Spleen (tissue), 11 donors: ENCODE results near the gene RNF138. TPM values are rescaled to one million over a fixed set of nuclear protein-coding genes. Genes with fewer than 3 reads are reported as not detected.
"Not testable (repeated sequence)": the region's sequence is repeated elsewhere in the genome, so short reads cannot be mapped to it uniquely, and the experiment has no call there.

Source experiments
- DNase-seq: peaks from one replicate; pipeline ENCODE4 v3.0.0-alpha.2; 2020
- H3K27ac ChIP-seq, 8 donors: fragments of 200-600 bp; sonication (generic) in 7 of 8; 1 replicate in 4 of 8; 2 replicates in 4 of 8; pipeline versions ENCODE4 v1.5.0 to v1.8.0; 2016 to 2021; ENCODE audit warnings: inconsistent platforms in 4 of 8, mild to moderate bottlenecking in 4 of 8, moderate library complexity in 1 of 8
- H3K27me3 ChIP-seq, 7 donors: fragments of 200-600 bp; sonication (generic) in 6 of 7; replicated peaks in 1 of 7; 1 replicate in 4 of 7; 2 replicates in 3 of 7; pipeline versions ENCODE4 v1.5.0 to v1.8.0; 2016 to 2021; ENCODE audit warnings: inconsistent platforms in 3 of 7, mild to moderate bottlenecking in 1 of 7
- H3K36me3 ChIP-seq, 6 donors: fragments of 200-600 bp; sonication (generic) in 5 of 6; 1 replicate in 4 of 6; 2 replicates in 2 of 6; pipeline versions ENCODE4 v1.5.0 to v1.8.0; 2016 to 2021; ENCODE audit warnings: inconsistent platforms in 2 of 6
- H3K4me1 ChIP-seq, 6 donors: fragments of 200-600 bp; sonication (generic) in 5 of 6; 1 replicate in 3 of 6; 2 replicates in 3 of 6; pipeline versions ENCODE4 v1.5.0 to v1.8.0; 2016 to 2021; ENCODE audit warnings: inconsistent platforms in 3 of 6
- H3K4me3 ChIP-seq, 8 donors: fragments of 200-600 bp; sonication (generic) in 7 of 8; 1 replicate in 4 of 8; 2 replicates in 4 of 8; pipeline versions ENCODE4 v1.5.0 to v1.8.0; 2016 to 2021; ENCODE audit warnings: inconsistent platforms in 4 of 8, mild to moderate bottlenecking in 4 of 8, moderate library complexity in 2 of 8
- H3K9me3 ChIP-seq, 8 donors: fragments of 200-600 bp; sonication (generic) in 7 of 8; 1 replicate in 4 of 8; 2 replicates in 4 of 8; pipeline versions ENCODE4 v1.5.0 to v1.8.0; 2016 to 2021; ENCODE audit warnings: inconsistent platforms in 4 of 8
- POLR2A ChIP-seq, 3 donors: fragments of 450-650 bp; IDR thresholded peaks; one replicate each; pipeline ENCODE4 v1.5.1; 2017; ENCODE audit warnings: antibody characterized with exemption in 3 of 3, mild to moderate bottlenecking in 1 of 3
- POLR2AphosphoS5 ChIP-seq, 3 donors: sonication (generic); formaldehyde crosslinking; IDR thresholded peaks; one replicate each; pipeline ENCODE4 v1.5.1; 2017; ENCODE audit warnings: antibody characterized with exemption in 3 of 3
- WGBS, 5 donors: extraction: QIAGEN DNeasy Blood & Tissue Kit in 3 of 5; methylation state at CpG; one replicate each; pipeline versions ENCODE4 v1.1.5 to v1.1.7; 2013 to 2018; 5-methylcytosine and 5-hydroxymethylcytosine counted together
- intact Hi-C: fragments of 100-400 bp; cut with DNase I; formaldehyde crosslinking; loops from one replicate; pipeline ENCODE4 v1.15.0; 2023; ENCODE audit warnings: low total_unique reads
- polyA plus RNA-seq, 3 donors: library from polyadenylated mRNA; stranded (reverse); fragments of 200-250 nt; gene quantifications; one replicate each; pipeline ENCODE4 v1.2.1, GENCODE V29; 2013
- total RNA-seq, 7 donors: library from RNA; depleted of rRNA in 3 of 7; stranded (reverse); fragments of >200 nt in 3 of 7; fragmentation: NEBNext Ultra II Directional in 4 of 7; extraction: Animal tissue kit (Norgen Biotek cat#: 25700) in 4 of 7; gene quantifications; one replicate each; pipeline versions ENCODE4 v1.1.0 to v1.2.1, GENCODE V29; 2016 to 2021
- TF ChIP-seq, protein P1 (sequence below), 11 experiments: fragments of 200-600 bp in 7 of 11; fragments of 450-650 bp in 4 of 11; sonication (generic) in 4 of 11; IDR thresholded peaks in 8 of 11; conservative IDR thresholded peaks in 3 of 11; 1 replicate in 7 of 11; 2 replicates in 4 of 11; pipeline versions ENCODE4 v1.4.0 to v1.8.0; 2016 to 2021; ENCODE audit warnings: antibody characterized with exemption in 11 of 11, inconsistent platforms in 4 of 11, mild to moderate bottlenecking in 1 of 11
- donor health status: healthy with polysubstance abuse.
- donor health status: DM: no; HTN: no; CAD: no; lungs with moderate emphysema.
- donor health status: DM: no; HTN: no; CAD: no.
- donor health status: Bipolar disorder and iron deficiency.
- donor health status: healthy.
- donor health status: DM: no; HTN: no; CAD: no.
- donor health status: DM: yes; HTN: yes; CAD: no.

RNF138 gene
- total and polyA plus RNA-seq, 10 donors = 15.9 to 57.1 (median 37.2) TPM

GRCh38 chr18:32157580-32157979 lies 65.9 kb downstream of the RNF138 start:
- no peak for DNase-seq
- Histone ChIP-seq H3K27me3 (peaks cover 0 to 24% (median 0%) of the 10 kb centered on the region in 7 donors), H3K36me3 (no peaks in the 10 kb centered on the region), H3K4me1 (peaks cover 0 to 13% (median 11%) of the 10 kb centered on the region in 6 donors), H3K4me3 (no peak overlapping the region), H3K9me3 (no peaks in the 10 kb centered on the region), H3K27ac (no peak overlapping the region)
- intact Hi-C loops = loop anchor here (5.0 kb wide), 1 partner anchor 395 kb away; no protein-coding TSS in a partner anchor
- TF ChIP-seq POLR2AphosphoS5 (IDR thresholded peaks at IDR 0.05) = no peak
- TF ChIP-seq POLR2A (IDR thresholded peaks at IDR 0.05) = no peak
- 62 to 78% (median 76%) methylated on average over 5 of the region's 5 CpGs for WGBS, 5 donors

DNA sequence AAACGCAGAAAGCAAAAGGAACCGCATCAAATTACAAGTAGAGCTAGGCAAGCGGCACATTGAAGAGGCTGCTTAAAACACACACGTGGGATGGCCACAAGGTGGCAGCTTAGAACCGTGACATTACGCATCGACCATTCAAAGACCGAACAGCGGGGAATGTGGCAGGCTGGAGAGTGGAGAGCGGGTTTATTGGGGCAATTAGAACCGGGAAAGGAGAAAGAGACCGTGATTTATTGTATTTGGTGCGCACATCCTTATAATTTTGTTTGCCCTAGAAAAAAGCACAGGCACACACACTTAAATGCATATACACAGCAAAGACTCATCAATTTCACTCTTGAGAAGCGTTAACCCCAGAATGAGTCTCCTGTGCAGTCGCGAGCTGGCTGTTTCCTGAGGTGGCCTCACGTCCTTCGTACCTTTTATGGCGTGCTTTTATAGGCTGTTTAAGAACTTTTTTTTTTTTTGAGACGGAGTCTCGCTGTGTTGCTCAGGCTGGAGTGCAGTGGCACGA lies 66.5 kb downstream of the RNF138 start:
- no peaks in the 10 kb centered on the region for H3K36me3 ChIP-seq
- intact Hi-C loops = loop anchor here (5.0 kb wide), 1 partner anchor 394 kb away; no protein-coding TSS in a partner anchor
- peaks cover 0 to 13% (median 11%) of the 10 kb centered on the region in 6 donors for H3K4me1 ChIP-seq
- no peaks in the 10 kb centered on the region for H3K9me3 ChIP-seq
- peaks cover 0 to 24% (median 0%) of the 10 kb centered on the region in 7 donors for H3K27me3 ChIP-seq
- DNase-seq = peak; percentile 85
- peak overlapping the region in 5 of 8 donors; percentile 4 to 59 (median 20) for H3K4me3 ChIP-seq
- no peak overlapping the region for H3K27ac ChIP-seq
- TF ChIP-seq, protein P1, sequence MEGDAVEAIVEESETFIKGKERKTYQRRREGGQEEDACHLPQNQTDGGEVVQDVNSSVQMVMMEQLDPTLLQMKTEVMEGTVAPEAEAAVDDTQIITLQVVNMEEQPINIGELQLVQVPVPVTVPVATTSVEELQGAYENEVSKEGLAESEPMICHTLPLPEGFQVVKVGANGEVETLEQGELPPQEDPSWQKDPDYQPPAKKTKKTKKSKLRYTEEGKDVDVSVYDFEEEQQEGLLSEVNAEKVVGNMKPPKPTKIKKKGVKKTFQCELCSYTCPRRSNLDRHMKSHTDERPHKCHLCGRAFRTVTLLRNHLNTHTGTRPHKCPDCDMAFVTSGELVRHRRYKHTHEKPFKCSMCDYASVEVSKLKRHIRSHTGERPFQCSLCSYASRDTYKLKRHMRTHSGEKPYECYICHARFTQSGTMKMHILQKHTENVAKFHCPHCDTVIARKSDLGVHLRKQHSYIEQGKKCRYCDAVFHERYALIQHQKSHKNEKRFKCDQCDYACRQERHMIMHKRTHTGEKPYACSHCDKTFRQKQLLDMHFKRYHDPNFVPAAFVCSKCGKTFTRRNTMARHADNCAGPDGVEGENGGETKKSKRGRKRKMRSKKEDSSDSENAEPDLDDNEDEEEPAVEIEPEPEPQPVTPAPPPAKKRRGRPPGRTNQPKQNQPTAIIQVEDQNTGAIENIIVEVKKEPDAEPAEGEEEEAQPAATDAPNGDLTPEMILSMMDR (IDR thresholded peaks at IDR 0.05 in 8 of 11, conservative IDR thresholded peaks at IDR 0.05 in 3 of 11) = peak; percentile 51 to 90 (median 77)
- no peak for TF ChIP-seq POLR2A (IDR thresholded peaks at IDR 0.05)
- WGBS, 5 donors = 3 to 7% (median 5%) methylated on average over 22 of the region's 22 CpGs

DNA sequence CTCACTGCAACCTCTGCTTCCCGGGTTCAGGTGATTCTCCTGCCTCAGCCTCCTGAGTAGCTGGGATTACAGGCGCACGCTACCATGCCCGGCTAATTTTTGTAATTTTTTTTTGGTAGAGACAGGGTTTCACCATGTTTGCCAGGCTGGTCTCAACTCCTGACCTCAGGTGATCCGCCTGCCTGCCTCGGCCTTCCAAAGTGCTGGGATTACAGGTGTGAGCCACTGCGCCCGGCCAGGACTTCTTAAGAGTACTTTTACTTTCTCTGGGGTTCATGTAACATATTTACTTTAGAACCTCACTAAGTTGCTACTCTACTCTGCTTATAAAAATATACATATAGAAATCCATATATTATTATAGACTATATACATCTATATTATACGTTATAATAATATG lies 67.0 kb downstream of the RNF138 start:
- H3K4me1 ChIP-seq = peaks cover 0 to 13% (median 11%) of the 10 kb centered on the region in 6 donors
- H3K4me3 ChIP-seq = peak overlapping the region in 3 of 8 donors; percentile 4 to 59 (median 27)
- H3K9me3 ChIP-seq, H3K27ac ChIP-seq, DNase-seq, H3K36me3 ChIP-seq: not testable (repeated sequence)
- H3K27me3 ChIP-seq = peaks cover 0 to 24% (median 0%) of the 10 kb centered on the region in 7 donors
- 68 to 91% (median 81%) methylated on average over 9 of the region's 9 CpGs for WGBS, 5 donors
- intact Hi-C loops = loop anchor here (5.0 kb wide), 1 partner anchor 394 kb away; no protein-coding TSS in a partner anchor

- Histone ChIP-seq H3K4me3 (no peak overlapping the region), H3K4me1 (peaks cover 0 to 13% (median 11%) of the 10 kb centered on the region in 6 donors), H3K27me3 (peaks cover 0 to 24% (median 0%) of the 10 kb centered on the region in 7 donors), H3K9me3 (no peaks in the 10 kb centered on the region), H3K36me3 (no peaks in the 10 kb centered on the region), H3K27ac (no peak overlapping the region)
- intact Hi-C loops = no loop called here
- no peak for TF ChIP-seq POLR2A (IDR thresholded peaks at IDR 0.05)
- TF ChIP-seq, protein P1 (IDR thresholded peaks at IDR 0.05 in 8 of 11, conservative IDR thresholded peaks at IDR 0.05 in 3 of 11) = no peak
- no peak for TF ChIP-seq POLR2AphosphoS5 (IDR thresholded peaks at IDR 0.05)
- 77 to 89% (median 79%) methylated on average over 2 of the region's 2 CpGs for WGBS, 5 donors
- DNase-seq = no peak
Observed at GRCh38 chr18:32160547-32160946, 68.9 kb downstream of the RNF138 start.

DNA sequence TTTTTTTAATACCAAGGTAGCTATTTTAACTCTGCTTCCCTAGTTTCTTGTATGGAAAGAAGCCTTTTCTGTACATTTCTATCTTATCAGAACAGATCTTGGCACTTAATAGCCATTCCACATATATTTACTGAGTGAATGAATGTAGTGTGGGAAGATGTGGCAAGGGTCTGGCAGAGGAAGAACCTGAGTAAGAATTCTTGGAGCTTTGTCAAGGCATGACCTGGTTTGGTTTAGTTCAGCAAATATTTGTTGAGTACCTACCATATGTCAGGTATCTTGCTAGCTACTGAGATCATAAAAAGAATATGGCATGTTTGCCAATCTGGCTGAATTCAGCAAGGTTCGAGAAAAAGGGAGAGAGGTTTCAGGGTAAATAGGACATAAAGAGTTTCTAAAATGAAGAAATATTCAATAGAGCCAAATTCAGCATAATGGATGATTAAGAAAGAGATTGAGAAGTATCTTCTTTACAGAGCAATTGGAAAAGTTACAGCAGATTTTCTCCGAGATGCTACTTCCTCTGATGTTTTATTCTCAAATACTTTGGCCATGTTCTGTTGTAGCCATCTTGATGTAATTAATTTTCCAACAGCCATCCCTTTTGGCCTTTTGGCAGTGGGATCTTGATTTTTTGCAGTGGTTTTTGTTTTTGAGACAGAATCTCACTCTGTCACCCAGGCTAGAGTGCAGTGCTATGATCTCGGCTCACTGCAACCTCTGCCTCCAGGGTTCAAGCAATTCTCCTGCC lies 76.5 kb downstream of the RNF138 start:
- Histone ChIP-seq H3K27ac (no peak overlapping the region), H3K9me3 (no peaks in the 10 kb centered on the region), H3K4me3 (no peak overlapping the region), H3K4me1 (no peaks in the 10 kb centered on the region), H3K27me3 (no peaks in the 10 kb centered on the region), H3K36me3 (no peaks in the 10 kb centered on the region)
- TF ChIP-seq POLR2A (IDR thresholded peaks at IDR 0.05) = no peak
- TF ChIP-seq POLR2AphosphoS5 (IDR thresholded peaks at IDR 0.05) = no peak
- TF ChIP-seq, protein P1 (IDR thresholded peaks at IDR 0.05 in 8 of 11, conservative IDR thresholded peaks at IDR 0.05 in 3 of 11) = no peak
- intact Hi-C loops = no loop called here
- 79 to 91% (median 83%) methylated on average over 3 of the region's 3 CpGs for WGBS, 5 donors
- DNase-seq = no peak
